HepG2 (cell line): ENCODE results near the gene PREX1. TPM values are rescaled to one million over a fixed set of nuclear protein-coding genes. Genes with fewer than 3 reads are reported as not detected.

Experiments
- ARID2 ChIP-seq: sonication (generic); formaldehyde crosslinking; IDR thresholded peaks from 2 replicates; pipeline ENCODE4 v1.8.1; 2022; ENCODE audit warnings: mild to moderate bottlenecking, missing genetic modification reagents, borderline replicate concordance
- DNMT1 ChIP-seq: sonication (generic); formaldehyde crosslinking; IDR thresholded peaks from 2 replicates; pipeline ENCODE4 v1.5.1; 2020; ENCODE audit warnings: mild to moderate bottlenecking, missing genetic modification reagents
- IRF2 ChIP-seq: IDR thresholded peaks from 2 replicates; pipeline ENCODE4 v1.6.1; 2018; ENCODE audit warnings: missing genetic modification reagents, missing compliant biosample characterization
- NKX3-1 ChIP-seq: sonication (generic); formaldehyde crosslinking; IDR thresholded peaks from 2 replicates; pipeline ENCODE4 v1.5.0; 2020; ENCODE audit warnings: missing genetic modification reagents
- NONO ChIP-seq, 2 experiments: fragments of 450-650 bp in 1 of 2; sonication (generic) in 1 of 2; formaldehyde crosslinking in 1 of 2; IDR thresholded peaks in 1 of 2; conservative IDR thresholded peaks in 1 of 2; 2 replicates each; pipeline versions ENCODE4 v1.6.1 to v1.8.0; 2017 to 2022; ENCODE audit warnings: mild to moderate bottlenecking in 1 of 2, missing genetic modification reagents in 1 of 2, moderate library complexity in 1 of 2
- NR3C1 ChIP-seq: sonication (generic); formaldehyde crosslinking; IDR thresholded peaks from 2 replicates; pipeline ENCODE4 v1.4.0; 2020; ENCODE audit warnings: missing genetic modification reagents
- PHF5A ChIP-seq: IDR thresholded peaks from one replicate; pipeline ENCODE4 v1.6.1; 2018; ENCODE audit warnings: low read depth, missing genetic modification reagents; ENCODE audit not compliant: unreplicated experiment
- RXRA ChIP-seq: sonication (generic); formaldehyde crosslinking; IDR thresholded peaks from 2 replicates; pipeline ENCODE4 v1.5.1; 2020; ENCODE audit warnings: missing genetic modification reagents
- SIN3B ChIP-seq: fragments of 150-350 bp; IDR thresholded peaks from 2 replicates; pipeline ENCODE4 v1.6.1; 2014; ENCODE audit warnings: low read length
- XBP1 ChIP-seq: sonication (generic); formaldehyde crosslinking; IDR thresholded peaks from 2 replicates; pipeline ENCODE4 v1.5.0; 2020; ENCODE audit warnings: missing genetic modification reagents
- ZFAT ChIP-seq: sonication (generic); formaldehyde crosslinking; conservative IDR thresholded peaks from 2 replicates; pipeline ENCODE4 v1.8.1; 2023; ENCODE audit warnings: missing genetic modification reagents, inconsistent platforms
- ZKSCAN1 ChIP-seq: fragments of 150-350 bp; IDR thresholded peaks from 2 replicates; pipeline ENCODE4 v1.6.1; 2014; ENCODE audit warnings: low read length
- ZNF234 ChIP-seq: sonication (generic); formaldehyde crosslinking; conservative IDR thresholded peaks from 2 replicates; pipeline ENCODE4 v1.5.1; 2020; ENCODE audit warnings: mild to moderate bottlenecking, missing genetic modification reagents
- ZNF329 ChIP-seq: sonication (generic); formaldehyde crosslinking; IDR thresholded peaks from 2 replicates; pipeline ENCODE4 v1.9.0; 2021; ENCODE audit warnings: low read depth, mild to moderate bottlenecking, missing genetic modification reagents
- ZNF382 ChIP-seq: sonication (generic); formaldehyde crosslinking; IDR thresholded peaks from 2 replicates; pipeline ENCODE4 v1.5.0; 2020; ENCODE audit warnings: missing genetic modification reagents, mild to moderate bottlenecking, borderline replicate concordance
- ZNF431 ChIP-seq: sonication (generic); formaldehyde crosslinking; IDR thresholded peaks from 2 replicates; pipeline ENCODE4 v1.9.0; 2022; ENCODE audit warnings: missing genetic modification reagents, low read depth, mild to moderate bottlenecking, borderline replicate concordance
- ZNF460 ChIP-seq: sonication (generic); formaldehyde crosslinking; IDR thresholded peaks from 2 replicates; pipeline ENCODE4 v1.5.1; 2020; ENCODE audit warnings: missing genetic modification reagents, mild to moderate bottlenecking, borderline replicate concordance
- ZNF841 ChIP-seq: sonication (generic); formaldehyde crosslinking; IDR thresholded peaks from 2 replicates; pipeline ENCODE4 v1.8.1; 2023; ENCODE audit warnings: missing genetic modification reagents, borderline replicate concordance
- ZSCAN30 ChIP-seq: sonication (generic); formaldehyde crosslinking; IDR thresholded peaks from 2 replicates; pipeline ENCODE4 v1.5.0; 2020; ENCODE audit warnings: mild to moderate bottlenecking, missing genetic modification reagents
- polyA plus RNA-seq, 8 experiments: library from polyadenylated mRNA; depleted of rRNA in 3 of 8; stranded (reverse) in 7 of 8; unstranded in 1 of 8; fragments of >200 nt; fragmentation: Illumina TruSeq in 4 of 8; extraction: Trizol in 4 of 8; gene quantifications; 2 replicates each; pipeline versions ENCODE4 v1.2.1 to v1.2.3, GENCODE V29; 2011 to 2016; ENCODE audit warnings: low read depth in 4 of 8, missing spikeins in 1 of 8, mixed read lengths in 1 of 8; ENCODE audit not compliant: insufficient read depth in 1 of 8
- total RNA-seq, 5 experiments: library from RNA; depleted of rRNA; stranded (reverse); fragments of >200 nt; fragmentation: Illumina TruSeq; extraction: Trizol; gene quantifications; 2 replicates each; pipeline ENCODE4 v1.2.3, GENCODE V29; 2016; ENCODE audit warnings: low read depth in 1 of 5
- TF ChIP-seq, protein P1 (sequence below): sonication (generic); formaldehyde crosslinking; IDR thresholded peaks from 2 replicates; pipeline ENCODE4 v1.4.0; 2020; ENCODE audit warnings: missing genetic modification reagents, mild to moderate bottlenecking, borderline replicate concordance
- TF ChIP-seq, protein P2 (sequence below): sonication (generic); formaldehyde crosslinking; IDR thresholded peaks from 2 replicates; pipeline ENCODE4 v1.8.0; 2022; ENCODE audit warnings: mild to moderate bottlenecking, missing genetic modification reagents, moderate library complexity
- TF ChIP-seq, protein P3 (sequence below): sonication (generic); formaldehyde crosslinking; IDR thresholded peaks from 2 replicates; pipeline ENCODE4 v1.4.0; 2020; ENCODE audit warnings: missing genetic modification reagents

PREX1 gene
- total and polyA plus RNA-seq, 2 of the 13 experiments (the other 11 are each of a cell fraction or from before 2014, with no cell fraction given), result 0.02 to 0.04 TPM

DNA sequence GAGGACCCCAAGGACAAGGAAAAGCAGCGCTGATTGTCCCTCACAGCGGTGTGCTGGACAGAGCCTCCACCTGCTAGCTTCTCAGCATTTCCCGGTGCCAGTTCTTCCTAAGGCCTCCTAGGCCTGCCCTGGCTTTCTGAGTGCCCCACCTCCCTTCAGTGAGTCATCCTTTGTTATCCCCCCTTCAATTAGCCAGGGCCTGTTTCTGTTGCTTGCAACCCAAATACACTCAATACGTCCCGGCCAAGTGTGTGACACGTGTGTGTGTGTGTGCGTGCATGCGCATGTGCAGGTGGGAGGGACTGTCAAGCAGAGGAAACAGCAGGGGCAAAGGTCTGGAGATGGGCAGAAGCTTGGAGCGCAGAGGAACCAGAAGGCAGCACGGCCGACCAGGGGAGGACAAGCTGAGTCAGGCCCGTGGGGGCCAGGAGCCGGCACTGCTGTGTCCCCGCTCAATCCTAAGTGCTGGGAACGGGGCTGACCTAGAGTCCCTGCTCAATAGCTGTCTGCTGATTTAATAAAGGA lies 159.8 kb downstream of the PREX1 start (continued):
- TF ChIP-seq ZSCAN30 (CRISPR knock-in tag) (no peak), ZNF234 (no peak), ZNF382 (no peak), ZNF841 (CRISPR knock-in tag) (no peak), DNMT1 (CRISPR knock-in tag) (0 out of 2 replicates have a peak, but pooled peaks have one; percentile 65), ARID2 (CRISPR knock-in tag) (no peak), ZNF329 (CRISPR knock-in tag) (0 out of 2 replicates have a peak, but pooled peaks have one; percentile 47), RXRA (no peak), NONO (IDR thresholded peaks at IDR 0.05) (no peak), NONO (CRISPR knock-in tag; conservative IDR thresholded peaks at IDR 0.05) (no peak), ZNF431 (no peak), ZFAT (no peak), SIN3B (no peak), NKX3-1 (no peak), IRF2 (CRISPR knock-in tag) (no peak), ZKSCAN1 (no peak), XBP1 (CRISPR knock-in tag) (no peak), PHF5A (CRISPR knock-in tag) (no peak), ZNF460 (CRISPR knock-in tag) (no peak), NR3C1 (CRISPR knock-in tag) (no peak)
- TF ChIP-seq, protein P1, sequence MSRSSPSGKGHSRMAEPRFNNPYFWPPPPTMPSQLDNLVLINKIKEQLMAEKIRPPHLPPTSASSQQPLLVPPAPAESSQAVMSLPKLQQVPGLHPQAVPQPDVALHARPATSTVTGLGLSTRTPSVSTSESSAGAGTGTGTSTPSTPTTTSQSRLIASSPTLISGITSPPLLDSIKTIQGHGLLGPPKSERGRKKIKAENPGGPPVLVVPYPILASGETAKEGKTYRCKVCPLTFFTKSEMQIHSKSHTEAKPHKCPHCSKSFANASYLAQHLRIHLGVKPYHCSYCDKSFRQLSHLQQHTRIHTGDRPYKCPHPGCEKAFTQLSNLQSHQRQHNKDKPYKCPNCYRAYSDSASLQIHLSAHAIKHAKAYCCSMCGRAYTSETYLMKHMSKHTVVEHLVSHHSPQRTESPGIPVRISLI (CRISPR knock-in tag), result no peak
- TF ChIP-seq, protein P2, sequence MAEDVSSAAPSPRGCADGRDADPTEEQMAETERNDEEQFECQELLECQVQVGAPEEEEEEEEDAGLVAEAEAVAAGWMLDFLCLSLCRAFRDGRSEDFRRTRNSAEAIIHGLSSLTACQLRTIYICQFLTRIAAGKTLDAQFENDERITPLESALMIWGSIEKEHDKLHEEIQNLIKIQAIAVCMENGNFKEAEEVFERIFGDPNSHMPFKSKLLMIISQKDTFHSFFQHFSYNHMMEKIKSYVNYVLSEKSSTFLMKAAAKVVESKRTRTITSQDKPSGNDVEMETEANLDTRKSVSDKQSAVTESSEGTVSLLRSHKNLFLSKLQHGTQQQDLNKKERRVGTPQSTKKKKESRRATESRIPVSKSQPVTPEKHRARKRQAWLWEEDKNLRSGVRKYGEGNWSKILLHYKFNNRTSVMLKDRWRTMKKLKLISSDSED (CRISPR knock-in tag), result no peak
- TF ChIP-seq, protein P3, sequence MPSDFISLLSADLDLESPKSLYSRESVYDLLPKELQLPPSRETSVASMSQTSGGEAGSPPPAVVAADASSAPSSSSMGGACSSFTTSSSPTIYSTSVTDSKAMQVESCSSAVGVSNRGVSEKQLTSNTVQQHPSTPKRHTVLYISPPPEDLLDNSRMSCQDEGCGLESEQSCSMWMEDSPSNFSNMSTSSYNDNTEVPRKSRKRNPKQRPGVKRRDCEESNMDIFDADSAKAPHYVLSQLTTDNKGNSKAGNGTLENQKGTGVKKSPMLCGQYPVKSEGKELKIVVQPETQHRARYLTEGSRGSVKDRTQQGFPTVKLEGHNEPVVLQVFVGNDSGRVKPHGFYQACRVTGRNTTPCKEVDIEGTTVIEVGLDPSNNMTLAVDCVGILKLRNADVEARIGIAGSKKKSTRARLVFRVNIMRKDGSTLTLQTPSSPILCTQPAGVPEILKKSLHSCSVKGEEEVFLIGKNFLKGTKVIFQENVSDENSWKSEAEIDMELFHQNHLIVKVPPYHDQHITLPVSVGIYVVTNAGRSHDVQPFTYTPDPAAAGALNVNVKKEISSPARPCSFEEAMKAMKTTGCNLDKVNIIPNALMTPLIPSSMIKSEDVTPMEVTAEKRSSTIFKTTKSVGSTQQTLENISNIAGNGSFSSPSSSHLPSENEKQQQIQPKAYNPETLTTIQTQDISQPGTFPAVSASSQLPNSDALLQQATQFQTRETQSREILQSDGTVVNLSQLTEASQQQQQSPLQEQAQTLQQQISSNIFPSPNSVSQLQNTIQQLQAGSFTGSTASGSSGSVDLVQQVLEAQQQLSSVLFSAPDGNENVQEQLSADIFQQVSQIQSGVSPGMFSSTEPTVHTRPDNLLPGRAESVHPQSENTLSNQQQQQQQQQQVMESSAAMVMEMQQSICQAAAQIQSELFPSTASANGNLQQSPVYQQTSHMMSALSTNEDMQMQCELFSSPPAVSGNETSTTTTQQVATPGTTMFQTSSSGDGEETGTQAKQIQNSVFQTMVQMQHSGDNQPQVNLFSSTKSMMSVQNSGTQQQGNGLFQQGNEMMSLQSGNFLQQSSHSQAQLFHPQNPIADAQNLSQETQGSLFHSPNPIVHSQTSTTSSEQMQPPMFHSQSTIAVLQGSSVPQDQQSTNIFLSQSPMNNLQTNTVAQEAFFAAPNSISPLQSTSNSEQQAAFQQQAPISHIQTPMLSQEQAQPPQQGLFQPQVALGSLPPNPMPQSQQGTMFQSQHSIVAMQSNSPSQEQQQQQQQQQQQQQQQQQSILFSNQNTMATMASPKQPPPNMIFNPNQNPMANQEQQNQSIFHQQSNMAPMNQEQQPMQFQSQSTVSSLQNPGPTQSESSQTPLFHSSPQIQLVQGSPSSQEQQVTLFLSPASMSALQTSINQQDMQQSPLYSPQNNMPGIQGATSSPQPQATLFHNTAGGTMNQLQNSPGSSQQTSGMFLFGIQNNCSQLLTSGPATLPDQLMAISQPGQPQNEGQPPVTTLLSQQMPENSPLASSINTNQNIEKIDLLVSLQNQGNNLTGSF (CRISPR knock-in tag), result no peak; the same call in 1 of the 2 replicates
